ENCODE results near the gene PLEKHN1.

The PLEKHN1 gene

GRCh38 chr1:1023700-1024099 lies 57.4 kb downstream of the PLEKHN1 start:
- ATAC-seq (ENCODE audit: insufficient read depth, low read depth) (no peak), DNase-seq (no peak)
- no peaks in the 10 kb centered on the region for H3K36me3 ChIP-seq (ENCODE audit: insufficient read depth, low read length)
- TF ChIP-seq EZH2 (IDR thresholded peaks at IDR 0.05; ENCODE audit: borderline replicate concordance, low read depth, low read length, severe bottlenecking) = no peak
- TF ChIP-seq, protein P1, sequence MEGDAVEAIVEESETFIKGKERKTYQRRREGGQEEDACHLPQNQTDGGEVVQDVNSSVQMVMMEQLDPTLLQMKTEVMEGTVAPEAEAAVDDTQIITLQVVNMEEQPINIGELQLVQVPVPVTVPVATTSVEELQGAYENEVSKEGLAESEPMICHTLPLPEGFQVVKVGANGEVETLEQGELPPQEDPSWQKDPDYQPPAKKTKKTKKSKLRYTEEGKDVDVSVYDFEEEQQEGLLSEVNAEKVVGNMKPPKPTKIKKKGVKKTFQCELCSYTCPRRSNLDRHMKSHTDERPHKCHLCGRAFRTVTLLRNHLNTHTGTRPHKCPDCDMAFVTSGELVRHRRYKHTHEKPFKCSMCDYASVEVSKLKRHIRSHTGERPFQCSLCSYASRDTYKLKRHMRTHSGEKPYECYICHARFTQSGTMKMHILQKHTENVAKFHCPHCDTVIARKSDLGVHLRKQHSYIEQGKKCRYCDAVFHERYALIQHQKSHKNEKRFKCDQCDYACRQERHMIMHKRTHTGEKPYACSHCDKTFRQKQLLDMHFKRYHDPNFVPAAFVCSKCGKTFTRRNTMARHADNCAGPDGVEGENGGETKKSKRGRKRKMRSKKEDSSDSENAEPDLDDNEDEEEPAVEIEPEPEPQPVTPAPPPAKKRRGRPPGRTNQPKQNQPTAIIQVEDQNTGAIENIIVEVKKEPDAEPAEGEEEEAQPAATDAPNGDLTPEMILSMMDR (IDR thresholded peaks at IDR 0.05; ENCODE audit: borderline replicate concordance, extremely low read depth, low read length, poor library complexity, severe bottlenecking) = no peak
- H3K27ac ChIP-seq (ENCODE audit: low read length) = no peak overlapping the region
- H3K4me3 ChIP-seq (ENCODE audit: low read depth in 1 of 2, low read length in 2 of 2) = no peak overlapping the region
- no peak overlapping the region for H2AFZ ChIP-seq (ENCODE audit: low read depth, low read length)
- peaks cover 47% of the 10 kb centered on the region for H4K20me1 ChIP-seq (ENCODE audit: insufficient read depth, low read length)
- peaks cover 20% of the 10 kb centered on the region for H3K4me1 ChIP-seq (ENCODE audit: insufficient read depth, low read length)
- H3K27me3 ChIP-seq (ENCODE audit: insufficient read depth, low read length, poor library complexity) = no peaks in the 10 kb centered on the region
- H3K4me2 ChIP-seq (ENCODE audit: insufficient read depth, low read length) = no peak overlapping the region
- H3K9ac ChIP-seq (ENCODE audit: low read depth, low read length) = no peak overlapping the region
- H3K9me3 ChIP-seq (ENCODE audit: insufficient read depth, low read length, severe bottlenecking) = no peaks in the 10 kb centered on the region
- H3K79me2 ChIP-seq (ENCODE audit: insufficient read depth, low read length) = no peaks in the 10 kb centered on the region

GRCh38 chr1:1024149-1024770 lies 58.0 kb downstream of the PLEKHN1 start:
- H2AFZ ChIP-seq (ENCODE audit: low read depth, low read length) = no peak overlapping the region
- H4K20me1 ChIP-seq (ENCODE audit: insufficient read depth, low read length) = peaks cover 47% of the 10 kb centered on the region
- peaks cover 15% of the 10 kb centered on the region for H3K4me1 ChIP-seq (ENCODE audit: insufficient read depth, low read length)
- no peaks in the 10 kb centered on the region for H3K9me3 ChIP-seq (ENCODE audit: insufficient read depth, low read length, severe bottlenecking)
- ATAC-seq (ENCODE audit: insufficient read depth, low read depth) = no peak
- H3K4me2 ChIP-seq (ENCODE audit: insufficient read depth, low read length) = no peak overlapping the region
- DNase-seq = no peak
- H3K27me3 ChIP-seq (ENCODE audit: insufficient read depth, low read length, poor library complexity) = no peaks in the 10 kb centered on the region
- H3K27ac ChIP-seq (ENCODE audit: low read length) = no peak overlapping the region
- H3K9ac ChIP-seq (ENCODE audit: low read depth, low read length) = no peak overlapping the region
- no peak overlapping the region for H3K4me3 ChIP-seq (ENCODE audit: low read depth in 1 of 2, low read length in 2 of 2)
- TF ChIP-seq, protein P1 (IDR thresholded peaks at IDR 0.05; ENCODE audit: borderline replicate concordance, extremely low read depth, low read length, poor library complexity, severe bottlenecking) = no peak
- no peak for TF ChIP-seq EZH2 (IDR thresholded peaks at IDR 0.05; ENCODE audit: borderline replicate concordance, low read depth, low read length, severe bottlenecking)
- no peaks in the 10 kb centered on the region for H3K36me3 ChIP-seq (ENCODE audit: insufficient read depth, low read length)
- no peaks in the 10 kb centered on the region for H3K79me2 ChIP-seq (ENCODE audit: insufficient read depth, low read length)

DNA sequence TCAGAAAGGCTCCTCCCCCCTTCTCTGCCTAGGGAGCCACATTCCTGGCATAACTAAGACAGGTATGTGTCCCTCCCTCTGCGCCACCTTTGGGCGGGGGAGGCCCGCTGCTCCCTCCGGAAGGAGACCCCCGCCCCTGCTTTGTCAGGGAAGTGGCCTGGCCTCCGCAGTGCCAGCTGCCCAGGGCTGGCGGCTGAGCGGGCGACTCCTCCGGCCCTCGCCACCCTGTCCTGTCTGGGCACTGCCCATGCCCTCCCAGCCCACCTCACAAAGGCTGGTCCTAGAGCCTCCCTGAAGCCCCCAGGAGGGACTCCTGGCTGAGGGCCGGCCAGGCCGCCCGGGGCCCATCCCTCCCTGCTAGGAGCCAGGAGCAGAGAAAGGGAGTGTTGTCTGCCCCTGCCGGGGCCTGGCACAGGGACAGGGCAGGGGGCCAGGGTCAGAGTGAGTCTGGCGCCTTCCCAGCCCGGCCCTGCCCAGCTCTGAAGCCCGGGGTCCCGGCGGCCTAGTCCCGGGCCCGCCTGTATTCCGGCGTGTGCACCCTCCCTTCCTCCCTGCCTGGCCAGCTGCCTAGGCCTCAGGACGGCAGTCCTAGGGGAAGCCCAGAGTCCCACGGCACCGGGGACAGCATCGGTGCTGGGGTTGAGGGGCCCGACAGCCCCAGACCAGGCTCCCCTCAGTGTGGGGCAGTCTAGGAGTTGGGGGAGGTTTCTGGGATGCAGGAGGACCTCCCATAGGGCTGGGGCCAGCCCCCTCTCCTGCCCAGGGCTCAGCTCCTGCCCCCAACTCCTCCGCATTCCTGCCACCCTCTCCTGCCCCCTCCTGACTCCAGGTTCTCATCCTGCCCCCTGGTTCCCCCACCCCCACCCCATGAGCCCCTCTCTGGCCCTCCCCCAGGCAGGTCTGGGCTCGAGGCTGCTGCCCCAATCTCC lies 58.8 kb downstream of the PLEKHN1 start:
- Histone ChIP-seq H3K79me2 (ENCODE audit: insufficient read depth, low read length) (no peaks in the 10 kb centered on the region), H3K4me3 (ENCODE audit: low read depth in 1 of 2, low read length in 2 of 2) (no peak overlapping the region), H3K9me3 (ENCODE audit: insufficient read depth, low read length, severe bottlenecking) (no peaks in the 10 kb centered on the region), H3K9ac (ENCODE audit: low read depth, low read length) (no peak overlapping the region), H3K4me2 (ENCODE audit: insufficient read depth, low read length) (no peak overlapping the region), H3K27me3 (ENCODE audit: insufficient read depth, low read length, poor library complexity) (no peaks in the 10 kb centered on the region), H3K36me3 (ENCODE audit: insufficient read depth, low read length) (no peaks in the 10 kb centered on the region), H2AFZ (ENCODE audit: low read depth, low read length) (no peak overlapping the region), H3K27ac (ENCODE audit: low read length) (no peak overlapping the region), H4K20me1 (ENCODE audit: insufficient read depth, low read length) (peaks cover 47% of the 10 kb centered on the region), H3K4me1 (ENCODE audit: insufficient read depth, low read length) (peaks cover 14% of the 10 kb centered on the region)
- DNase-seq = no peak
- ATAC-seq (ENCODE audit: insufficient read depth, low read depth) = no peak
- no peak for TF ChIP-seq EZH2 (IDR thresholded peaks at IDR 0.05; ENCODE audit: borderline replicate concordance, low read depth, low read length, severe bottlenecking)
- TF ChIP-seq, protein P1 (IDR thresholded peaks at IDR 0.05; ENCODE audit: borderline replicate concordance, extremely low read depth, low read length, poor library complexity, severe bottlenecking) = no peak
